NCI-H128 (cell line): ENCODE data around the gene PCBP3.
"Not testable (repeated sequence)": the region's sequence is repeated elsewhere in the genome, so short reads cannot be mapped to it uniquely, and the experiment has no call there.

Source experiments
- DNase-seq: peaks from one replicate; lab custom pipeline; 2025; ENCODE audit not compliant: unreplicated experiment; lab: John Stamatoyannopoulos, UW

PCBP3 gene

GRCh38 chr21:45635271-45636151 lies 8.0 kb upstream of the PCBP3 start:
- no peak for DNase-seq

GRCh38 chr21:45636459-45636858 lies 7.1 kb upstream of the PCBP3 start:
- DNase-seq = no peak

GRCh38 chr21:45636951-45637646 lies 6.4 kb upstream of the PCBP3 start:
- DNase-seq = no peak

- no peak for DNase-seq
These were observed 5.6 kb upstream of the PCBP3 start for GRCh38 chr21:45637883-45638282.

- DNase-seq = no peak
These were observed 4.8 kb upstream of the PCBP3 start for GRCh38 chr21:45638707-45639106.

- no peak for DNase-seq
These were observed 4.1 kb upstream of the PCBP3 start for GRCh38 chr21:45639206-45640000.

GRCh38 chr21:45640001-45640887 lies 3.3 kb upstream of the PCBP3 start:
- no peak for DNase-seq

GRCh38 chr21:45640888-45641479 lies 2.5 kb upstream of the PCBP3 start:
- no peak for DNase-seq

GRCh38 chr21:45641480-45642035 lies 2.0 kb upstream of the PCBP3 start:
- no peak for DNase-seq

- DNase-seq = no peak
These were observed 1.3 kb upstream of the PCBP3 start for GRCh38 chr21:45642122-45642813.

- no peak for DNase-seq
These were observed 749 bp downstream of the PCBP3 start for GRCh38 chr21:45644041-45644906.

- no peak for DNase-seq
These were observed 8.4 kb downstream of the PCBP3 start for GRCh38 chr21:45651921-45652320.

GRCh38 chr21:45655124-45655523 lies 11.6 kb downstream of the PCBP3 start:
- no peak for DNase-seq

GRCh38 chr21:45656114-45656513 lies 12.6 kb downstream of the PCBP3 start:
- not testable (repeated sequence) for DNase-seq

GRCh38 chr21:45661913-45662622 lies 18.5 kb downstream of the PCBP3 start:
- DNase-seq = not testable (repeated sequence)

GRCh38 chr21:45662623-45663245 lies 19.2 kb downstream of the PCBP3 start:
- not testable (repeated sequence) for DNase-seq

GRCh38 chr21:45669382-45669781 lies 25.9 kb downstream of the PCBP3 start:
- DNase-seq = no peak
